ENCODE results near the gene CTSE. TPM values are rescaled to one million over a fixed set of nuclear protein-coding genes. Genes with fewer than 3 reads are reported as not detected.
"Not testable (repeated sequence)": the region's sequence is repeated elsewhere in the genome, so short reads cannot be mapped to it uniquely, and the experiment has no call there.

CTSE gene
- total RNA-seq, 1 donor from 2014 or later = not detected

DNA sequence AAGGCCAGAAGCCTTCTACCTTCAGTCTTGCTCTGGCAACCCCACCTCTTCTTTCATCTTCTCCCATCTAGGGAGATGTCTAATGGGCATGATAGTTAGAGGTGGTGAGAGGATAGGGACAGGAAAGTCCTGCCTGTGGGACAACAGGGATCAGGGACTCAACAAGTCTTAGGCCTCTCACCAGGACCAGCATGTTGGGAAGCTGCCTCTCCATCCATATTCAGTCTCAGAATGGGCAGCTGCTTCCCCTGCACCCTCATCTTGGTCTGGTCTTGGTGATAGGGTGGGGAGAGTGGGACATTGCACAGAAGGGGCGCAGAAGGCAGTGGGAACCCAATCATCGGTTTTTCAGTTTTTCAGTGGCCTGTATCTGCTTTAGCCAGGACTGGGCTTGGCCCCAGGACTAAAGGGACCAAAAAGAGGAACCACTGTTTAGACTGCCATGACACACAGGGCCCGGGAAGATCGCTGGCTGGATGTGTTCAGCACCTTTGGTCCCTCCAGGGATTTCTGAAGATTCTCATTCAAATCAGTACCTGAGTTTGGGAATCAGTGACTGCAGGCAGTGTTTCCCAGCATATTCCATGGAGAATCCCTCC, 42.0 kb upstream of the CTSE start:
- no peaks in the 10 kb centered on the region for H3K9me3 Mint-ChIP-seq (ENCODE audit: unreplicated experiment)
- no peak for DNase-seq (ENCODE audit: extremely low spot score, unreplicated experiment)
- TF ChIP-seq, protein P1, sequence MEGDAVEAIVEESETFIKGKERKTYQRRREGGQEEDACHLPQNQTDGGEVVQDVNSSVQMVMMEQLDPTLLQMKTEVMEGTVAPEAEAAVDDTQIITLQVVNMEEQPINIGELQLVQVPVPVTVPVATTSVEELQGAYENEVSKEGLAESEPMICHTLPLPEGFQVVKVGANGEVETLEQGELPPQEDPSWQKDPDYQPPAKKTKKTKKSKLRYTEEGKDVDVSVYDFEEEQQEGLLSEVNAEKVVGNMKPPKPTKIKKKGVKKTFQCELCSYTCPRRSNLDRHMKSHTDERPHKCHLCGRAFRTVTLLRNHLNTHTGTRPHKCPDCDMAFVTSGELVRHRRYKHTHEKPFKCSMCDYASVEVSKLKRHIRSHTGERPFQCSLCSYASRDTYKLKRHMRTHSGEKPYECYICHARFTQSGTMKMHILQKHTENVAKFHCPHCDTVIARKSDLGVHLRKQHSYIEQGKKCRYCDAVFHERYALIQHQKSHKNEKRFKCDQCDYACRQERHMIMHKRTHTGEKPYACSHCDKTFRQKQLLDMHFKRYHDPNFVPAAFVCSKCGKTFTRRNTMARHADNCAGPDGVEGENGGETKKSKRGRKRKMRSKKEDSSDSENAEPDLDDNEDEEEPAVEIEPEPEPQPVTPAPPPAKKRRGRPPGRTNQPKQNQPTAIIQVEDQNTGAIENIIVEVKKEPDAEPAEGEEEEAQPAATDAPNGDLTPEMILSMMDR (IDR thresholded peaks at IDR 0.05) = no peak
- H3K27me3 Mint-ChIP-seq (ENCODE audit: unreplicated experiment) = peaks cover 36% of the 10 kb centered on the region
- H3K4me3 Mint-ChIP-seq (ENCODE audit: unreplicated experiment) = no peak overlapping the region
- H3K27ac Mint-ChIP-seq (ENCODE audit: unreplicated experiment) = no peak overlapping the region
- H3K36me3 Mint-ChIP-seq (ENCODE audit: unreplicated experiment) = no peaks in the 10 kb centered on the region
- no peaks in the 10 kb centered on the region for H3K4me1 Mint-ChIP-seq (ENCODE audit: unreplicated experiment)

DNA sequence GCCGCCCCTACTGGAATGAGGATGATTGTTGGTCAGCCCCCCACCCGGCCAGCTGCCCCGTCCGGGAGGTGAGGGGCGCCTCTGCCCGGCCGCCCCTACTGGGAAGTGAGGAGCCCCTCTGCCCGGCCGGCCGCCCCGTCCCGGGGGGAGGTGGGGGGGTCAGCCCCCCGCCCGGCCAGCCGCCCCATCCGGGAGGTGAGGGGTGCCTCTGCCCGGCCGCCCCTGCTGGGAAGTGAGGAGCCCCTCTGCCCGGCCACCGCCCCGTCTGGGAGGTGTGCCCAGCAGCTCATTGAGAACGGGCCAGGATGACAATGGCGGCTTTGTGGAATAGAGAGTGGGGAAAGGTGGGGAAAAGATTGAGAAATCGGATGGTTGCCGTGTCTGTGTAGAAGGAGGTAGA, 40.8 kb upstream of the CTSE start:
- H3K27ac Mint-ChIP-seq (ENCODE audit: unreplicated experiment); H3K9me3 Mint-ChIP-seq (ENCODE audit: unreplicated experiment); H3K4me1 Mint-ChIP-seq (ENCODE audit: unreplicated experiment); DNase-seq (ENCODE audit: extremely low spot score, unreplicated experiment); H3K4me3 Mint-ChIP-seq (ENCODE audit: unreplicated experiment); H3K36me3 Mint-ChIP-seq (ENCODE audit: unreplicated experiment): not testable (repeated sequence)
- H3K27me3 Mint-ChIP-seq (ENCODE audit: unreplicated experiment) = peaks cover 33% of the 10 kb centered on the region

DNA sequence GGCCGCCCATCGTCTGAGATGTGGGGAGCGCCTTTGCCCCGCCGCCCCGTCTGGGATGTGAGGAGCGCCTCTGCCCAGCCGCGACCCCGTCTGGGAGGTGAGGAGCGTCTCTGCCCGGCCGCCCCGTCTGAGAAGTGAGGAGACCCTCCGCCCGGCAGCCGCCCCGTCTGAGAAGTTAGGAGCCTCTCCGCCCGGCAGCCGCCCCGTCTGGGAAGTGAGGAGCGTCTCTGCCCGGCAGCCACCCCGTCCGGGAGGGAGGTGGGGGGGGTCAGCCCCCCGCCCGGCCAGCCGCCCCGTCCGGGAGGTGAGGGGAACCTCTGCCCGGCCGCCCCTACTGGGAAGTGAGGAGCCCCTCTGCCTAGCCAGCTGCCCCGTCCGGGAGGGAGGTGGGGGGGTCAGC, 40.3 kb upstream of the CTSE start:
- not testable (repeated sequence) for H3K9me3 Mint-ChIP-seq (ENCODE audit: unreplicated experiment); H3K4me1 Mint-ChIP-seq (ENCODE audit: unreplicated experiment); H3K27ac Mint-ChIP-seq (ENCODE audit: unreplicated experiment); H3K4me3 Mint-ChIP-seq (ENCODE audit: unreplicated experiment); H3K36me3 Mint-ChIP-seq (ENCODE audit: unreplicated experiment); DNase-seq (ENCODE audit: extremely low spot score, unreplicated experiment)
- peaks cover 28% of the 10 kb centered on the region for H3K27me3 Mint-ChIP-seq (ENCODE audit: unreplicated experiment)

GRCh38 chr1:206062464-206062863, 38.8 kb upstream of the CTSE start:
- Mint-ChIP-seq H3K4me3 (ENCODE audit: unreplicated experiment) (no peak overlapping the region), H3K27ac (ENCODE audit: unreplicated experiment) (no peak overlapping the region), H3K4me1 (ENCODE audit: unreplicated experiment) (no peaks in the 10 kb centered on the region), H3K27me3 (ENCODE audit: unreplicated experiment) (peaks cover 13% of the 10 kb centered on the region), H3K36me3 (ENCODE audit: unreplicated experiment) (no peaks in the 10 kb centered on the region), H3K9me3 (ENCODE audit: unreplicated experiment) (no peaks in the 10 kb centered on the region)
- TF ChIP-seq, protein P1 (IDR thresholded peaks at IDR 0.05) = no peak
- no peak for DNase-seq (ENCODE audit: extremely low spot score, unreplicated experiment)

GRCh38 chr1:206060844-206061243, 37.1 kb upstream of the CTSE start:
- H3K4me3 Mint-ChIP-seq (ENCODE audit: unreplicated experiment) = no peak overlapping the region

GRCh38 chr1:206059355-206059915, 35.7 kb upstream of the CTSE start:
- H3K4me1 Mint-ChIP-seq (ENCODE audit: unreplicated experiment) = no peaks in the 10 kb centered on the region
- no peaks in the 10 kb centered on the region for H3K36me3 Mint-ChIP-seq (ENCODE audit: unreplicated experiment)
- no peaks in the 10 kb centered on the region for H3K9me3 Mint-ChIP-seq (ENCODE audit: unreplicated experiment)
- no peak overlapping the region for H3K27ac Mint-ChIP-seq (ENCODE audit: unreplicated experiment)
- TF ChIP-seq, protein P1 (IDR thresholded peaks at IDR 0.05) = no peak
- no peak overlapping the region for H3K4me3 Mint-ChIP-seq (ENCODE audit: unreplicated experiment)
- DNase-seq (ENCODE audit: extremely low spot score, unreplicated experiment) = no peak
- H3K27me3 Mint-ChIP-seq (ENCODE audit: unreplicated experiment) = peaks cover 19% of the 10 kb centered on the region

More at GRCh38 chr1:206060844-206061243, 37.1 kb upstream of the CTSE start:
- Mint-ChIP-seq H3K27me3 (ENCODE audit: unreplicated experiment) (peaks cover 13% of the 10 kb centered on the region), H3K4me1 (ENCODE audit: unreplicated experiment) (no peaks in the 10 kb centered on the region), H3K27ac (ENCODE audit: unreplicated experiment) (no peak overlapping the region), H3K36me3 (ENCODE audit: unreplicated experiment) (no peaks in the 10 kb centered on the region), H3K9me3 (ENCODE audit: unreplicated experiment) (no peaks in the 10 kb centered on the region)
- TF ChIP-seq, protein P1 (IDR thresholded peaks at IDR 0.05) = no peak
- no peak for DNase-seq (ENCODE audit: extremely low spot score, unreplicated experiment)

All from osteocyte (in vitro differentiated cells).